Body of pancreas (tissue), 4 donors: ENCODE data around the gene PTEN. TPM values are rescaled to one million over a fixed set of nuclear protein-coding genes. Genes with fewer than 3 reads are reported as not detected.
A peak's percentile ranks its signal among the peaks of the same experiment; 100 is the strongest.
"Not testable (repeated sequence)": the region's sequence is repeated elsewhere in the genome, so short reads cannot be mapped to it uniquely, and the experiment has no call there.

Source experiments
- ATAC-seq: fragments of 150-250 bp; one replicate; pipeline ENCODE4 v1.9.1; 2016
- DNase-seq, 4 donors: peaks; one replicate each; pipeline ENCODE4 v3.0.0-alpha.2; 2019
- H3K27ac ChIP-seq, 4 donors: fragments of 200-600 bp; sonication (generic); 1 replicate in 3 of 4; 2 replicates in 1 of 4; pipeline versions ENCODE4 v1.5.1 to v1.6.1; 2016 to 2019; ENCODE audit warnings: mild to moderate bottlenecking in 1 of 4, mixed read lengths in 1 of 4, moderate library complexity in 1 of 4
- H3K27me3 ChIP-seq, 2 donors: fragments of 200-600 bp; sonication (generic); one replicate each; pipeline ENCODE4 v1.6.0; 2016; ENCODE audit warnings: mild to moderate bottlenecking in 1 of 2
- H3K36me3 ChIP-seq, 2 donors: fragments of 200-600 bp; sonication (generic); replicated peaks in 1 of 2; 2 replicates each; pipeline ENCODE4 v1.5.1; 2016; ENCODE audit warnings: low read depth in 2 of 2; ENCODE audit not compliant: insufficient read depth in 1 of 2
- H3K4me1 ChIP-seq: fragments of 200-600 bp; sonication (generic); one replicate; pipeline ENCODE4 v1.6.0; 2016
- H3K4me3 ChIP-seq, 2 donors: fragments of 200-600 bp; sonication (generic); 1 replicate in 1 of 2; 2 replicates in 1 of 2; pipeline ENCODE4 v1.5.1; 2016 to 2019
- H3K9me3 ChIP-seq, 3 donors: fragments of 200-600 bp; sonication (generic); 1 replicate in 2 of 3; 2 replicates in 1 of 3; pipeline ENCODE4 v1.5.1; 2016
- CTCF ChIP-seq, 7 experiments: fragments of 450-650 bp in 4 of 7; fragments of 200-600 bp in 3 of 7; sonication (generic) in 3 of 7; IDR thresholded peaks; one replicate each; pipeline ENCODE4 v1.5.1; 2016 to 2019; ENCODE audit warnings: antibody characterized with exemption in 7 of 7
- POLR2A ChIP-seq, 3 donors: fragments of 450-650 bp; IDR thresholded peaks; one replicate each; pipeline ENCODE4 v1.6.1; 2016; ENCODE audit warnings: antibody characterized with exemption in 3 of 3, mild to moderate bottlenecking in 2 of 3
- WGBS, 2 donors: methylation state at CpG; one replicate each; pipeline ENCODE4 v1.1.5; 2017; 5-methylcytosine and 5-hydroxymethylcytosine counted together
- intact Hi-C: fragments of 100-400 bp; cut with DNase I; formaldehyde crosslinking; loops from one replicate; pipeline ENCODE4 v1.15.1; 2023
- total RNA-seq, 2 donors: library from RNA; depleted of rRNA; stranded (reverse); fragments of >200 nt; gene quantifications; one replicate each; pipeline ENCODE4 v1.1.0, GENCODE V29; 2016

PTEN gene
- total RNA-seq, 2 donors from 2014 or later, result 105 to 227 TPM

GRCh38 chr10:87818505-87819288 lies 44.7 kb upstream of the PTEN start:
- WGBS, 2 donors, result 8 to 14% methylated on average over 29 of the region's 29 CpGs
- peak; percentile 30 to 52 (median 36) for DNase-seq
- H3K27ac ChIP-seq, result peak overlapping the region; percentile 76 to 91 (median 86)
- TF ChIP-seq CTCF (IDR thresholded peaks at IDR 0.05) (peak in 1 of 7 experiments; percentile 13), POLR2A (IDR thresholded peaks at IDR 0.05) (no peak)
- H3K36me3 ChIP-seq, result no peaks in the 10 kb centered on the region
- H3K4me3 ChIP-seq, result peak overlapping the region; percentile 71 to 88
- no peaks in the 10 kb centered on the region for H3K27me3 ChIP-seq
- no peaks in the 10 kb centered on the region for H3K9me3 ChIP-seq
- intact Hi-C loops, result no loop called here
- ATAC-seq, result peak; percentile 38
- H3K4me1 ChIP-seq, result peaks cover 25% of the 10 kb centered on the region

GRCh38 chr10:87819289-87819585 lies 44.2 kb upstream of the PTEN start:
- no peak for DNase-seq
- TF ChIP-seq CTCF (IDR thresholded peaks at IDR 0.05) (no peak), POLR2A (IDR thresholded peaks at IDR 0.05) (no peak)
- intact Hi-C loops, result no loop called here

GRCh38 chr10:87826653-87827052 lies 36.8 kb upstream of the PTEN start:
- H3K9me3 ChIP-seq, result no peaks in the 10 kb centered on the region
- no peak for DNase-seq
- intact Hi-C loops, result no loop called here
- no peak overlapping the region for H3K4me3 ChIP-seq
- no peaks in the 10 kb centered on the region for H3K27me3 ChIP-seq
- no peaks in the 10 kb centered on the region for H3K4me1 ChIP-seq
- H3K36me3 ChIP-seq, result no peaks in the 10 kb centered on the region
- no peak for ATAC-seq
- H3K27ac ChIP-seq, result no peak overlapping the region
- TF ChIP-seq CTCF (IDR thresholded peaks at IDR 0.05) (no peak), POLR2A (IDR thresholded peaks at IDR 0.05) (no peak)

More at GRCh38 chr10:87819289-87819585, 44.2 kb upstream of the PTEN start:
- Histone ChIP-seq H3K27ac (no peak overlapping the region), H3K9me3 (no peaks in the 10 kb centered on the region), H3K36me3 (no peaks in the 10 kb centered on the region), H3K27me3 (no peaks in the 10 kb centered on the region), H3K4me3 (no peak overlapping the region), H3K4me1 (peaks cover 25% of the 10 kb centered on the region)
- whole genome bisulfite sequencing, 2 donors, result 83% methylated on average over 6 of the region's 6 CpGs
- no peak for ATAC-seq

- WGBS, 2 donors, result 60 to 94% methylated on average over 2 of the region's 2 CpGs
- Histone ChIP-seq H3K36me3 (no peaks in the 10 kb centered on the region), H3K4me1 (no peaks in the 10 kb centered on the region), H3K27ac (no peak overlapping the region), H3K4me3 (no peak overlapping the region), H3K27me3 (no peaks in the 10 kb centered on the region), H3K9me3 (no peaks in the 10 kb centered on the region)
- DNase-seq (no peak), ATAC-seq (no peak)
- intact Hi-C loops, result no loop called here
- TF ChIP-seq CTCF (IDR thresholded peaks at IDR 0.05), result no peak
- TF ChIP-seq POLR2A (IDR thresholded peaks at IDR 0.05), result no peak
These were observed 35.7 kb upstream of the PTEN start for GRCh38 chr10:87827681-87828080.

- intact Hi-C loops, H3K4me1 ChIP-seq, H3K4me3 ChIP-seq, H3K36me3 ChIP-seq, H3K9me3 ChIP-seq, ATAC-seq, DNase-seq, H3K27ac ChIP-seq, H3K27me3 ChIP-seq: not testable (repeated sequence)
- 84 to 97% methylated on average over 4 of the region's 4 CpGs for WGBS, 2 donors
These were observed 34.4 kb upstream of the PTEN start for GRCh38 chr10:87829051-87829450.
